HG02840 (cell line): ENCODE data around the gene CDC14B.
"Not testable (repeated sequence)": the region's sequence is repeated elsewhere in the genome, so short reads cannot be mapped to it uniquely, and the experiment has no call there.

Experiments used
- ATAC-seq: cut with Tn5 transposase; IDR thresholded peaks from one replicate; pipeline ENCODE4 v1.9.1; 2021; ENCODE audit warnings: mild to moderate bottlenecking, moderate library complexity, moderate number of reproducible peaks; ENCODE audit not compliant: unreplicated experiment, low FRiP score

Gene CDC14B

DNA sequence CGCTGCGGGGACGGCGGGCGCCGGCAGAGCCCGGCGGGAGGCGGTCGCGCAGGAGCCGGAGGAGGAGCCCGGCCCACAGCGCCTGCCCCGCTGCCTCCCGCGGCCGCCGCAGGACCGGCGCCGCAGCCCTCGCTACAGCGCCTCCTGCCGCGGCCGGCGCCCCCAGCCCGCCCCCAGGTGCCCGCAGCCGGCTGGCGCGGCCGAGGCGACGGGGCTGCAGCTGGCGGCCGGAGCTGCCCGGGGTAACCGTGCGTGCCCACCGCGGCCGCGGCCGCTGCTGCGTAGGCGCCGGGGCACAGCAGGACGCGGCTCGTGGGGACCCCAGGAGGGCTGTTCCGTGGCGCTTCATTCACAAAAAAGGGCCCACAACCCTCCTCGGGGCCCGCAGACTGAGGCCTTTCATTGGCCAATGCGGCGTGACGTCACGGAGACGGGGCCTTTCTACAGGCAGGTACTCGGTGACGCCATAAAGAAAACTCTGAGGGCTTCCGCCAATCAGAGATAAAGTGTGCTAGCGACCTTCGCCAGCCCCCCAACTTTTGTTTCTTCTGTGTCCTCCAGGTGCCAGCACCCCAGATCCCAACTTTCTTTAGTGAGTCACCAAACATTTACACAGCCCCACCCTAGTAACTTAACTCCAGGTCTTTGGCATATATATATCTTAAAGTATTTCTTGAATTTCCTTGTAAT is at the start of gene CDC14B:
Gene CDC14B, minus strand, starts transcription at position 353 of the 690 bp plus-strand sequence. CDS start 465 bp downstream, outside the sequence.
- no peak for ATAC-seq

DNA sequence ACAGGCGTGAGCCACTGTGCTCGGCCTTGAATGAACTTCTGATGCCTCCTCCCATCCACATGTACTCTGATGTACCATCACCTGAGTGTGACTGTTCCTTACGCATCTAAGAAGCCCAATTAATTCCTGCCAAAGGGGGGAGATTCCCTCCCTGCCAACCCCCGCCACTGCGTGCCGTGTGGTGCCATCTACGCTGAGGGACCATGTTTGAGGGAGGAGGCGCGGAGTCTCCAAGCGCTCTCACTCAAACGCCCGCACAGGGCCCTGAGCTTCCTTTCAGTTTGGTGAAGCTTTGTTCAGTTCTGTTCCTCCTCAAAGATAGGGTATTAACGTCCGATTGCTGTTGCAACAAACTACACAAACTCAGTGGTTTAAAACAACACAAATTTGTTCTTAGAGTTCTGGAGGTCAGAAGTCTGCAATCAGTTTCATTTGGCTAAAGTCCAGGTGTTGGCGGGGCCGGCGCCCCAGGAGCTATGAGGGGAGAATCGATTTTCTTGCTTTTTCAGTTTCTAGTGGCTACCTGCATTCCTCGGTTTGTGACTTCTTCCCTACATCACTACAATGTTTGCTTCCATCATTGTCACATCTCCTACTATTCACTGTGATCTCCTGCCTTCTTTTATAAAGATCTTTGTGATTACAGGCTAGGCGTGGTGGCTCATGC is 49.4 kb upstream of the CDC14B start:
- no peak for ATAC-seq

DNA sequence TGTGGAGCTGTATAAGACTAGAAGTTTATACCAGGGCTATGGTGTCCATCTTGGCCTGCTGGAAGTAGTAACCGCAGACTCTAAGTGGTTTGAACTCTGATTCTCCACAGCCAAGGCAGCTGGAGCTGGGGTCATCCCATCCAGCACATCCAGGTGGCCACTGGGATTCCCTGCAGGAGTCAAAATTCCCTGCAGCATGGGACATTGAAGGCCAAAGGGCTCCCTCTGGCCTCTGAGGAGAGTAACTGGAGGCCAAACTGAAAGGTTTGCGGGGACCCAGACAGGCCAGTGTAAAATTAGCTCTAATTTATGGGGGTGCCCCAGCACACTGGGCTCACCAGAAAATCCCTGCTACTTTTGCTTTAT is 47.7 kb upstream of the CDC14B start:
- no peak for ATAC-seq

DNA sequence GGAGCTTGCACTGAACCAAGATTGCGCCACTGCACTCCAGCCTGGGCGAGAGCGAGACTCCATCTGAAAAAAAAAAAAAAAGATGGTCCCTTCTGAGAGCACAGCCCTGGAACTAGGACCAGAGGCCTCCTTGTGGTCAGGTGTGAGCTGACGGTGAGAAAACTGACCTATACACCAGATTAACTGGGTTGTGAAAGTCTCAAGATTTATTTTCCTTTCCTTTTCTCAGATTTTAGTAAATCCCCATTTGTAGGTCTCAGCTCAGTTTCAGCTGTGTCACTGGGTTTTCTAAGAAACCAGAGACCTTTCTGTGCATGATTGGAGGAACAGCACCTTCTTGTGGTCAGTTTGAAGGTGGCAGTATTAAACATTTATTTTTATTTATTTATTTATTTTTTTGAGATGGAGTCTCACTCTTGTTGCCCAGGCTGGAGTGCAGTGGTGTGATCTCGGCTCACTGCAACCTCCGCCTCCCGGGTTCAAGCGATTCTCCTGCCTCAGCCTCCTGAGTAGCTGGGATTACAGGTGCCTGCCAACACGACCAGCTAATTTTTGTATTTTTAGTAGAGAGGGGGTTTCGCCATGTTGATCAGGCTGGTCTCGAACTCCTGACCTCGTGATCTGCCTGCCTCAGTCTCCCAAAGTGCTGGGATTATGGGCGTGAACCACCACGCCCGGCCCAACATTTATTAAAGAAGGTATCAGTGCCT is 47.2 kb upstream of the CDC14B start:
- not testable (repeated sequence) for ATAC-seq

DNA sequence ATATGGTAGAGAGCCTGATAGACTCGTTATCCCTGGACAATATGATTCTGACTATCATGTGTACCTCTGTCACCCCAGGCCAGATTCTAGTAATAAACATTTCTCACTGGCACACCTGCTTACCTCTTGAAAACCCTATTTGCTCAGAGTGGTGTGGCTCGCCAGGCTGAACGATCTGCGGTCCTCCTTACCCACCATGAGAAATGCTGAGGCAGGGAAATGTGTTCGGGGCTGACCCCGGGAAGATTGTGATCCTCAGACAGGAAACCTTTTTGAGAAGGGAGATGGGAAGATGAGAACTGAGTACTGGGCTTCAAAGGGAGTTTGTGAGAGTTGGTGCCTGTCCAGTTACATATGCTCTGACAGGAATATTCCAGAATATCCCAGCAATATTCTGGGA is 46.1 kb upstream of the CDC14B start:
- no peak for ATAC-seq

DNA sequence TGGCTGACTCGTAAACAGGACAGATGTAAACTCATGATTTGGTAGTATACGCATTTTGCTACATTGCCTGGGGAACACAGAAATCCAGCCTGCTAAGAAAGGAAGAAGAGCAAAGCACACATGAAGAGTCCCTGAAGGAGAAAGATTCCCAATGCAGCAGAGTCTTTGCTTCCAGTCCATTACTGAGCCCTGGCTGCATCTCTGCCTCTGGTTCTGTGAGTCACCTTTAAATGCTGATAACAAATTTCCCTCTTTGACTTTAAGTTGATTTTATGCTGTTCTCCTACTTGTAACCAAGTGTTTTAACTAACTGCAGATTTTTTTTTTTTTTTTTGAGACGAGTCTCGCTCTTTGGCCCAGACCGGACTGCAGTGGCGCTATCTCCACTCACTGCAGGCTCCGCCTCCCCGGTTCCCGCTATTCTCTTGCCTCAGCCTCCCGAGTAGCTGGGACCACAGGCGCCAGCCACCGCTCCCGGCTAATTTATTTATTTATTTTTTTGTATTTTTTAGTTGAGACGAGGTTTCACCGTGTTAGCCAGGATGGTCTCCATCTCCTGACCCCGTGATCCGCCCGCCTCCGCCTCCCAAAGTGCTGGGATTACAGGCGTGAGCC is 44.0 kb upstream of the CDC14B start:
- ATAC-seq = no peak

DNA sequence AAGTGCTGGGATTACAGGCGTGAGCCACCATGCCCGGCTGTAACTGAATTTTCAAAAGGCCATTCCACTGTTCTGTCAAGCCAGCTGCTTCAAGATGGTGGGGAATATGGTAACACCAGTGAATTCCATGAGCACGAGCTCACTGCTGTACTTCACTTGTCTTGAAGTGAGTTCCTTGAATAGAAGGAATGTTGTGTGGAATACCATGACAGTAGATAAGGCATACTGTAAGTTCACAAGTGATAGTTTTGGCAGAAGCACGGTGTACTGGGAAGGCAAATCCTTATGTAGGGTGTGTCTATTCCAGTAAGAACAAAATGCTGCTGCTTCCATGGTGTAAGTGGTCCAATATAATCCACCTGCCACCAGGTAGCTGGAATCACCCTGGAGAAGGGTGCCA is 42.1 kb upstream of the CDC14B start:
- no peak for ATAC-seq

DNA sequence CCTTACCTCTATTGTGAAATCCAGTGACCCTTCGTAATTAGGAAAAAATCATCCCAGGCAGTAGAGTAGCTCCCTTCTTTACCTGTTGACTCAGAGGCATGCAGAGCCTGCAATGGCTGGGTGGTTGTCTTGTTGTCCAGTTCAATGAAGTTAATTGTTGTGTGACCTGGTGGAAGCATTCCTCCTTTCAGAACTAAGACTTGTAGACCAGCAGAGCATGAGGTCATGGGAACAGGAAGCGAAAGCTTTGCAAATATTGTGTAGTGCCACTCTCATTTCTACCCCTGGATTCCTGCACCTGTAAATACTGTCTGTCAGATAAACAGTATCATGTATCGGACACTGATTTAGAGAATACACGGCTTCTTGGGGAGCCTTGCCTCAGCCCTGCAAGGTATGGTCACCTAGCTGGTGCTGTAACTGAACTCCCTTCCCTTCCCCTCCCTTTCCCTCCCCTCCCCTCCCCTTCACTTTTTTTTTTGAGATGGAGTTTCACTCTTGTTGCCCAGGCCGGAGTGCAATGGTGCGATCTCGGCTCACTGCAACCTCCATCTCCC is 41.1 kb upstream of the CDC14B start:
- no peak for ATAC-seq

DNA sequence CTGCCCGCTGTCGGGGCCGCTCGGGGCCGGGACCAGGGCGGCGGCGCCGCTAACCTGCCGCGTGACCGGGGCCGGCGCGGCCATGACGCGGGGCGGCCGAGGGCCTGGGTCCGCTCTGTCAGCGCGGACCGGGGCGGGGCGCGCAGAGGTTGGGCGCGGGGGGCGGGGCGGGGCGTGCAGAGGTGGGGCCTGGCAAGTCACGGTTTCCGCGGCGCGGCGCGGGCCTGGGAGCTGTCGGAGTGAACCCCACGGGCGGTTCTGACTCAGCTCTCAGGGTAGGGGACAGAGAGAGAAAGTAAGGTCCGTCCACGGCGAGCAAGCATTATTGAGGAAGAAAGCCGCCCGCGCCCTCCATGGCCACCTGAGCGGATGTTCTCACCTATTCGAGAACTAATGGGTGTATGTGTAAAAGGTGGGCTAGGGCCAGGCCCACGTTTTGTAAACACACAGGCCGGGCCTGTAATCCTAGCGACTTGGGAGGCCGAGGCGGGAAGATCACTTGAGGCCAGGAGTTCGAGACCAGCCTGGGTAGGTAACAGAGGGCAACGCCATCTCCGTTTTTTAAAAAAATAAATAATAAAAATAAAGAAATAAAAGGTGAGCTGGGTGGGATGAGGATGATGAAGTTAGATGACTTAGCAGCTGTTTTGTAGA is 35.7 kb upstream of the CDC14B start, which contains the start of gene PRXL2C:
Gene PRXL2C, minus strand, starts transcription at position 120 of the 654 bp plus-strand sequence. Its CDS starts 36 bp downstream, at position 84.
- ATAC-seq = no peak

DNA sequence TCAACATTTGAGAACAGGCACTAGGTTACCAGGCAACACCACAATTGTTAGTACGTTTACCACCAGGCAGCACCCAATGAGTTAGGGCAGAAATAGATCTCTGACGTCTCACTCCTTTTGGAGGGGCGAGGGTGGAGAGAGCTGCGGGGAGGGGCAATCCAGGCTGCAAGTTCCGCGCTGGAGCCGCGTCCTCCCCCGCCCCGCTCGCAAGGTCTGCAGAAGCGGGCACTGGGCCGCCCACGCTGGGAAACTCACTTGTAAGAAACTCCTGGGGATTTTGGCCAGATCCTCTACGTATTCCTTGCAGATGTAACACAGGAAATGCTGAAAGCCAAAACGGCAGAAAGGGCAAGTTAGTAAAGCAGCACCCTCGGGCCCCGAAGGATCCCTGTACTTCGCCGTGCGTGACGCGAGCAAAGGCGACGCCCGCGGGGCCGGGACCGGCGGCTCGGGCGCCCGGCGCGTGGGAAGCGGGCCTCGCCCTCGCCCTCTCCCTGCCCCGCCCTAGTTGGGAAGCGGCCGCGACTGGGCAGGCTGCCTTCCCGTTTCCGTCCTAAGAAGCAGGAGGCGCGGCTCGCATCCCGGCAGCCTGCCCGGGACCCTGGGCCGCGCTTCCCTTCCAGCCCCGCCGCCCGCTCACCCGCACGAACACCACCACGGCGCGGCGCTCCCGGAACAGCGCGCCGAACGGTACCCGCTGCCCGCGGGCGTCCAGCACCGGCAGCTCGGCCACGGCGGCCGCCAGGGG is 35.0 kb upstream of the CDC14B start:
- no peak for ATAC-seq

DNA sequence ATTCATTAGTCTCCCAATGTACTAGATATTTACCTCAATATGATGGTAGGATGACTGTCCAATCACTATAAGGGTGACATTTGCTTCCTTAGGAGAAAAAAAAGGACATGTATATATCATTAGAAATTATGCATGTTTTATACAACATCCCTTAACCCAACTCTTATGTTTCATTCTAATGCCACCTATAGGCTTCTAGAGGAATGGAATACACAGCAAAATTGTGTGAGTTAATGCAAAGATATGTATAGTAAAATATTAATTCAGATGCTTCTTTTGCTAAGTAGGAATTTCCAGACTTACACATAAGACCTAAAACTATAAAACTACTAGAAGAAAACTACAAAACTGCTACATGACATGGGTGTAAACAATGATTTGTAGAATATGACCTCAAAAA is 32.0 kb upstream of the CDC14B start:
- ATAC-seq = no peak

DNA sequence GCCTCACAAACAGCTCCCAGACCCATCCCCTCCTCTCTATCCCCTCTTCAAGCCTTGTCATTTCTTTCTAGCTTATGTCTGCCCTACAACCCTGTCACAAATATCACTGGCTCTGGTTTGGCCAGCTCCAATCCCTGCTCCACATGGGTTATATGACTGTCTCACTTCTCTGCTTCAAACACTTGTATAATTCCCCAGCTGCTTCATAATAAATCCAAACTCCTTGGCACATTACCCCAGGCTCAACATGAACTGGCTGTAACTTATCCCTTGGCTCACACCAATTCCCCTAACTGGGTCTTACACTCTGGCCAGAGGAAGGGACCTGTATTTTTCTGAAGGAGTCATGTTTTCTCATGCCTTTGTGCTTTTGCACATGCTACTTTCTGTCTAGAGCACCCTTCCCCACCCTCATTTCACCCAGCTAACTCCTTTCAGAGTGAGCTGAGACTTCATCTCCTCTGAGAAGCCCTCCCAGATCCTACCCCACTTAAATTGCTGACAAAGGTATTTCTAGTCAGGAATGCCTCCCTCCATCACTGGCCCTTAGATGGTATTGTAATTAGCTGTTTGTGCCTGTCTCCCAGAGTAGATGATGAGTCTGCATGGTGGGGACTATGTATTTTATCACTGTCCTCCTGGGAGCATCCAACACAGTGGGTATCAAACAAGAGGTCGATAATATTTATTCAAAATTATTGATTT is 30.1 kb upstream of the CDC14B start:
- ATAC-seq = no peak

DNA sequence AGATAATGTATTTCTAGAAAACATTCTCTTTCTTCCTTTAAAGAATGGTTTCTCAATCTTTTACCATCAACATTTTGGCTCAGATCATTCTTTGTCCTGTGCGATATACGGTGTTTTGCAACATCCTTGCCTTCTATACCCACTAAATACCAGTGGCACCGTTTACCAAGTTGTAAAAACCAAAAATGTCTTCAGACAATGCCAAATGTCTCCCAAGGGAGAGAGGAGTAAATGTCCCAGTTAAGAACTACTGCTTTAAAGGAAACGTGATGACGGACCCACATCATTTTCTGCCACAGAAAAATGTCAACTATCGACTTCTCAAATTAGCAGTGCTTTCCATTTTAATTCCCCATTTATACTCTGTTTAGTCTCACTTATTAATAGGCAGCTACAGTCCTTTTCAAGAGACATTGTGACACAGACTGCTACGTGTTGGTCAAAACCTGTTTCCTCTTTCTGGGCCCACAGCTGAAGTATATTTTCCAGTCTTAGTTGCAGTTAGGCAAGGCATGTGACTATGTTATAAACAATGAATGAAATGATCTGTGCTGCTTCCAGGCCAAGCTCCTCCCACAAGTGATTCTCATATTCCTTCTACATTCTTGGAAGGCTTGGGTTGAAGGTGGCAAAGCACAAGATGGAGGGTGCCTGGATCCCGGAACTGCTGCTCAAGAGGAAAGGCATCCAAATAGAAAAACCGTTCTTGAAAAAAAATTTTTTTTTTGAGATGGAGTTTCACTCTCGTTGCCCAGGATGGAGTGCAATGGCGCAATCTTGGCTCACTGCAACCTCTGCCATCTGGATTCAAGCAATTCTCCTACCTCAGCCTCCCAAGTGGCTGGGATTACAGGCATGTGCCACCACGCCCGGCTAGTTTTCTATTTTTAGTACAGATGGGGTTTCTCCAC is 26.7 kb upstream of the CDC14B start:
- no peak for ATAC-seq

DNA sequence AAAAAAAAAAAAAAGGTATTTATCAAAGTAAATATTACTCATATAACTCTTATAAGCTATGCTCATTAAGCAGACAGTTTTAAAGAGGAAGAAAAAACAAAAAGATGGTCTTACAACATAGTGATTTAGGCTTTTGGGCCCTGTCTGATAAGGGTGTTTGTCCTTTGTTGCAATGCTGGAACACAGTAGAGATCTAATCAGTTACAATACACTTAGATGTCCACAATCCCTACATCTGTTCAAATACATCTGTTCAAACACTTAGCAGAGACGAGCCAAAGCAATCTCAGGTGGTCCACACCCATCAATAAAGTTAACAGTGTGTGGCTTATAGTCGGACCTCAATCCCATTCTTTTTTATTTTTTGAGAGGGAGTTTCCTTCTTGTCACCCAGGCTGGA is 24.5 kb upstream of the CDC14B start:
- no peak for ATAC-seq

DNA sequence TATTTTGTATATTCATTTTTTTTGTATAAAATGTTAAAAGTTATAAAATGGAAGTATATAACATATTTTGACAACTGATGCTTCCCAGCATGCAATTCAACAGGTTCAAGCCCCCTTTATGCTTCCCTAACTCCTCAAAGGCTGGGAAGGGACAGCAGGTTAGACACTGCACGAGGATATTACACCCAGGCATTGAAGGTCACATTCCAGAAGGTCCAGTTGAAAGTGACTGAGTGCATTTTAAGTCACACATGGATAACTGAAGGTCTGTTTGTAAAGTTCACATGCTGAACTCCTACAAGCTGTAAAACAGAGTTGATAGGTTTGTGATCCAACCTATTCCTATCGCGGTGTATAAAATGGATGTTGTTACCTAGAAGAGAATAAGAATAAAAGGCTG is 21.9 kb upstream of the CDC14B start:
- ATAC-seq = no peak

DNA sequence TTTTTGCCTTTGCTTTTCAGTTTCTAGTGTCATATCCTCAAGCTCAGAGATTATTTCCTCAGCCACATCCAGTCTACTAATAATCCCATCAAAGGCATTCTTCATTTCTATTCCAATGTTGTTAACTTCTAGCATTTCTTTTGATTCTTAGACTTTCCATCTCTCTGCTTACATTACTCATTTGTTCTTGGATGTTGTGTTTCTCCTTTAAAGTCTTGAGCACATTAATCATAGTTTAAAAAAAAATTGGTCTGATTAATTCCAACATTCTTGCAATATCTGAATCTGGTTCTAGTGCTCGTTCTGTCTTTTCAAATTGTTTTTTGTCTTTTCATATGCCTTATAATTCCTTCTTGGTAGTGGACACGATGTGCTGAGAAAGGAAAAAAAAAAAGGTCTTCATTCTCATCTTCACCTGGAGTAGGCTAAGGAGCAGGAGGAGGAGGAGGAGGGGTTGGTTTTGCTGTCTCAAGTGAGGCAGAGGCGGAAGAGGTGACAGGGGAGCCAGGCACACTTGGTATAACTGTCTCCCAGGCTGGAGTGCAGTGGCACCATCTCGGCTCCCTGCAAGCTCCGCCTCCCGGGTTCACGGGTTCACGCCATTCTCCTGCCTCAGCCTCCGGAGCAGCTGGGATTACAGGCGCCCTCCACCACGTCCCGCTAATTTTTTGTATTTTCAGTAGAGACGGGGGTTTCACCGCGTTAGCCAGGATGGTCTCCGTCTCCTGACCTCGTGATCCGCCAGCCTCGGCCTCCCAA is 19.1 kb upstream of the CDC14B start:
- no peak for ATAC-seq

DNA sequence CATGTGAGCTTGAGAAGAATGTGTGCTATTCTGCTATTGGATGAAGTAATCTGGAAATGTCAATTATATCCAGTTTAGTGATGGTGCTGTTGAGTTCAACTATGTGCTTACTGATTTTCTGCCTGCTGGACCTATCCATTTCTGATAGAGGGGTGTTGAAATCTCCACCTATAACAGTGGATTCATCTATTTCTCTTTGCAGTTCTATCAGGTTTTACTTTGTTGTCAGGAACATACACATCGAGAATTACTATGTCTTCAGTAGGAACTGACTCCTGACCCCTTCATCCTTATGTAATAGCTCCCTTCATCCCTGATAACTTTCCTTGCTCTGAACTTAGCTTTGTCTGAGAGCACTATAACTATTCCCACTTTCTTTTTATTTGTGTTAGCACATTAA is 16.7 kb upstream of the CDC14B start:
- ATAC-seq = no peak
